T-helper 1 cell treated with Interleukin-12 subunit alpha and Interleukin-12 subunit beta and Interleukin-4 antibody, amounts not matched to agents 30 ng/mL and 1 ng/mL, for 36 hours (primary cell): ENCODE measurements around the gene KPNA1. TPM values are rescaled to one million over a fixed set of nuclear protein-coding genes. Genes with fewer than 3 reads are reported as not detected.

Source experiments
- intact Hi-C: fragments of 100-400 bp; cut with micrococcal nuclease; formaldehyde crosslinking; loops from one replicate; pipeline ENCODE4 v1.15.1; 2024
- total RNA-seq: library from RNA; stranded (reverse); gene quantifications from 2 replicates; pipeline ENCODE4 v1.2.3, GENCODE V29; 2022

The KPNA1 gene
- 67.4 and 68.7 TPM in 2 replicates for total RNA-seq

DNA sequence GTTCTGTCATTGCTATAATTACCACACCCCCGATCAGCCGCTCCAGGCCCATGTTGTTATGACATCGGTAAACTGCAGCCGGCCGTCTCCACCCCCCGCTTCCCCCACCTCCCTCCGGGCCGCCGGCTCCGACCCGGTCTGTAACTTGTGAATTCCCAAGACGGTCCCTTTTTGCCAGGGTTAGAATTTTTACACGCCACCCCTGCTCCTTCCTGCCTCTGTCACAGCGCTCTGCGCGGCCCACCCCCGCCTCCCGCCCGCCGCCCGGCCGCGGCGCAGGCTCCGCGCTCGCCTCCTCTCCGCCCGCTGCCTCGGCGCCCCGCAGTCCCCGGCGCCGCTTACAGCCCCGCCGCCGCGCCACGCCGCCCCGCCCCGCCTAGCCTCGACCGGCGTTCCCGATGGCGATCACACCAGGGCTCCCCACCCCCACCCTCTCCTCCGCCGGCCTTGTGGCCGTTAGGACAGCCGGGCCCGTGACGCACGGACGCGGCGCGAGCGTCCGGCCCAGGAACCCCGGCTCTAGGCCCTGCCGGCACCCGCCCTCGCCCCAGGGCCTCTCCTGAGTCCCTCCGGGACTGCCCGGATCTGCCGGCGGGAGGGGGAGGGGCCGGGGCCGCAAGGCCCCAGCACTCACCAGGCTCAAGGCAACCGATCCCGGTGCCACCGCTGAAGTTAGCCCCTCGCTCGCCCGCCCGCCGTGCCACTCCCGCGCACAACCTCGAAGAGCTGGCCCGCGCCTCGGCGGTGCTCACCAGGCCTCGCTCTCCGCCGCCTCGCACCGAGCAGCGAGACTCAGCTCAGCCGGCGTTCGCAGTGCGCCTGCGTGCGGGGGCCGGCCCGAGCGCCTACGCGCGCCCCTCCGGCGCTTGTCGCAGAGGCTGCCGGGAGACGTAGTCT is at the start of gene KPNA1:
KPNA1 (minus strand) TSS at position 817 of the 897 bp plus-strand sequence. CDS start 18,374 bp downstream, outside the sequence.
- intact Hi-C loops: loop anchor here (1.0 to 10.0 kb wide), 17 partner anchors 16 to 1920 kb away; partner anchors contain the start of genes DTX3L, EAF2, FAM162A and GOLGB1

DNA sequence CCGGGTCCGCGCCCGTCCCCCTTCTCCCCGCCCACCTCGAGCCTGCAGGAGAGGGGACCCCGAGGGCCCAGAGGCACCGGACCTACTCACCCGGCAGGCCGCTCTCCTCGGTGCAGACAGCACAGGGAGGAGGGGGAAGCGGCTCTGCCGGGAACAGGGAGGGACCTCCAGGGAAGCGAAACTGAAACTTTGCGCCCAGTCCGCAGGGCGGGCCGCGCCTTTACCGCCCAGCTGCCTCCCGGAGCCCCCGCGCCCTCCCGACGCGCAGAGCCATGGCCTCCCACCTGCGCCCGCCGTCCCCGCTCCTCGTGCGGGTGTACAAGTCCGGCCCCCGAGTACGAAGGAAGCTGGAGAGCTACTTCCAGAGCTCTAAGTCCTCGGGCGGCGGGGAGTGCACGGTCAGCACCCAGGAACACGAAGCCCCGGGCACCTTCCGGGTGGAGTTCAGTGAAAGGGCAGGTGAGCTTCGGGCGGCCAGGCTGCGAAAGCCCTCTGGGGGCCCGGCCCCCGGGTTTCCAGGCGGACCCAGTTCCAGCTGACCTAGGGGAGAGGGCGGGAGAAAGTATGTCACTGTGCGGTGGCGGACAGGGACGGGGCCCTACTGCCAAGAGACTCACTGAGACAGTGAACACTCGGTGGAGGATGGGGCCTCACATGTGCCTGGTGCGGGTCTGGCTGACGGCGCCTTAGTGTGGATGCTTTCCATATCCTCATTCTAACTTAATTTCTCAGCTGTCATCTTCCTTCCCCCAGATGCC is 49.6 kb upstream of the KPNA1 start, which contains the start of the genes DTX3L and PARP9:
DTX3L (plus strand) TSS at position 184 of the 758 bp plus-strand sequence; CDS start at position 273, 89 bp downstream.
PARP9 (minus strand) TSS at position 146 of the 758 bp plus-strand sequence. CDS start 4,680 bp downstream, outside the sequence.
- intact Hi-C loops: loop anchor here (1.0 to 10.0 kb wide), 11 partner anchors 13 to 1018 kb away; partner anchors contain the start of genes EAF2, GOLGB1, HSPBAP1 and IQCB1

- intact Hi-C loops: loop anchor here (1.0 to 10.0 kb wide), 11 partner anchors 14 to 1017 kb away; partner anchors contain the start of genes EAF2, GOLGB1, HSPBAP1 and IQCB1
These were observed 48.9 kb upstream of the KPNA1 start for GRCh38 chr3:122563717-122564025.

DNA sequence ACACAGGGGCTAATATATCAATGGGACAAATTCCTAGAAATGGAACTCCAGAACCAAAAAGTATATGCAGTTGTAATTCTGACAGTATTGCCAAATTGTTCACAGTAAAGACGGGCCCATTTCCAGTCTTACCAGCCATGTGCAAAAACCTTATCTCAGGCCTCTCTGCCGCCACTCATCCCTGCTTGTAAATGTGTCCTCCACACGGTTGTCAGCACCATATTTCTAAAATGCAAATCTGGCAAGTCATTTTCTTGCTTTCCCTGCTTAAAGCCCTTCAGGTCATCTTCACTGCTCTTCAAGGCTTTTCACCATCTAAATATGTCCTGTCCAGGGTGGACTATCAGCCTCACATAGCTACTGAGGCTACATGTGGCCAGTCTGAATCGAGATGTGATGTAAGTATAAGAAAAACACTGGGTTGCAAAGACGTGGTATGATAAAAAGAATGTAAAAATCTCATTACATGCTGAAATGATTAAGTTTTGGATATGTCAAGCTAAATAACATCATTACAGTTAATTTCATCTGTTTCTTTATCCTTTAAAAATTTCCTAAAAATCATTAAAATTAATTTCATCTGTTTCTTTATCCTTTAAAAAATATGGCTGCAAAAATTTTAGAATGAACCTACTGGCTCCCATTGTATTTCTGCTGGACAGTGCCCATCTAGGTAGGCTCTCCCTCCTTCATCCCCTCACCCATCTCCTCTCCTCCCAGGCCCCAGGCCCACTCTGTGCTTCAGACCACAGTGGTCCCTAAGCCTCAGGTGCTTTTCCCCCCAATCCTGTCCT is 48.4 kb upstream of the KPNA1 start:
- intact Hi-C loops: loop anchor here (10.0 kb wide), 1 partner anchor 642 kb away; the partner anchor contains the start of gene SEC22A

DNA sequence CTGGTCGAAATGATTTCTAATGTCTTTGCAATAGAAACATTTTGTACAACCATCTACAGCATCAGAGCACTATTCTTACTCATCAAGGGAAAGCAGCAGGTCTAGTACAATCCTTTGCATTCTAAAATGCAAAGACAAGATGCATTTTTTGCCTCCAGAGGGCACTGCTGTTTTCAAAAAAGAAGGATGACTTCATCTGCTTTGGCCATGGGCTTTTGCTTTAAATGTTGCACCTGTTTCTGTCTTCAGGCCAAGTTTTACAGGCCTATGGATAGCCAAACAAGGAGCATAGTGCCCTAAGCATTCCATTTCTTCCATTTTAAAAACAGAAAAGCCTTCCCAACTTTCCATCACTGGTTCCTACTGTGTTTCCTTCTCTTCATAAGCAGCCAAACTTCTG is 45.9 kb upstream of the KPNA1 start:
- intact Hi-C loops: loop anchor here (1.0 to 10.0 kb wide), 4 partner anchors 50 to 1014 kb away; partner anchors contain the start of gene SEC22A

- intact Hi-C loops: loop anchor here (1.0 to 10.0 kb wide), 4 partner anchors 50 to 1014 kb away; partner anchors contain the start of gene SEC22A
These were observed 45.2 kb upstream of the KPNA1 start for GRCh38 chr3:122559906-122560305.

GRCh38 chr3:122558605-122559004 is 43.9 kb upstream of the KPNA1 start:
- intact Hi-C loops: no loop called here

DNA sequence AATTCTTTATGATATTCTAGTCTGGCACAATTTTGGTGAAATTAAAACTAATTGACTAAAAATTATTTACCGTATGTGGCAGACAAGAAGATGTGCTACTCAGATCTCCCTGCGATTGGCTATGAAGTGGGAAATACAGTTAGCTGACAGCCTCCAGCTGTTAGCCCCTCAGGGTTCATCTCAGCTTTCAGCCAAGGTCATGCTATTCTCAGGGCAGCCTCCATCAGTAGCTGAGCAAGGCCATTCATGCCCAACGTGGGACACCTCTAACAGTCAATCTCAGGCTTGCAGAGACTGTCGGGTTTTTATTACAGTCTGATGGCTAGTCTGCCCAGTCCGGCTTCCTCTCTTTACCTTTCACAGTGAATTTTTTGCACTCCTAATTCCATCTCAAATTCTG is 42.6 kb upstream of the KPNA1 start:
- intact Hi-C loops: no loop called here

DNA sequence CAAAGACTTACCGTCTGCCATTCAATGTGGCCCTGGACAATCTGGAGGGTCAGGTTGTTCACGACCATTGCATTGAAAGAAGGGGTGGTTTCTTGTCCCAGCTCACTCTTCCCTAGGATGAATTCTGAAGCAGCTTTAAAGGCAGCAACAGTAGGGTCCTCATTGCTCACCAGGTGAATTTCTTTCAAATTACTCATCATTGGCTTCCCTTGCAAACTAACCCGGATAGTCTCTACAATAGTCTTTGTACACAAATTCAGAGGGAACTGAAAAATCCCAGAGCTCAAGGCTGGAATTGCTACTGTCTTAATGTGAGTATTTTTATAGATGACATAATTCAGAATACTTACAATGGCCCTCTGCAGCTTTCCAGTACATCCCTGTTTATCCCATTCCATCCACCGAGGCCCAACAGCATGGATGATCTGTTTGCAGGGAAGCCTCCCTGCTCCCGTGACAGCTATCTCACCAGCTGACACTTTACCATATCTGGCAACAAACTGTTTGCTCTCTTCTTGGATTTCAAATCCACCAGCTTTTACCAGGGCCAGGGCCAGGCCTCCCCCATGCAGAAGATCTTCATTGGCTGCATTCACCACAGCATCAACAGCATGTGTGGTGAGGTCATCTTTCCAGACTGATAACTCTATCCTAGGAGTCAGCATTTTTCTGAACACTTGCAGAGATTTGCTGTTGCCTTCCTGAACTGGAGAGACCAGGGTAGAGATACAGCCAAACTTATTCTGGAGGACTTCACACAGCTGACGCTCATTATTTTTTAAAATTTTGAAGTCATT is 40.7 kb upstream of the KPNA1 start:
- intact Hi-C loops: no loop called here

DNA sequence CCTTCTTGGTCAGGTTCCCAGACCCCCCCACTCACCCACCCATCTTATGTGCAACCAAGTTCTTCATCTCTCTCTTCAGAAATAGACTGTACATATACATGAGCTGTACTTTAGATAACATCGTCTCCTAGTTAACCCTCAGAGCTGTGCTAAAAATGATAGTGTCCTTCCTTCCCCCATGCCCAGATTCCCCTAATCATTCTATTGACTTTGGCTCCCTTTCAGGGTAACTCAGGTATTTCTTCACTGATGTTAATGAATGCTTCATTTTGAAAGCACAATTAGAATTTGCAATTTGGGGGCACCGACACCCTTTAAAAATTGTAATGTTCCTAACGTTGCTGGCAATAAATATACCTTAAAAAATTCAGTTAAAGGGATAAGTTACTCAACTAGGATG is 38.4 kb upstream of the KPNA1 start:
- intact Hi-C loops: no loop called here

GRCh38 chr3:122548619-122549018 is 33.9 kb upstream of the KPNA1 start:
- intact Hi-C loops: no loop called here

DNA sequence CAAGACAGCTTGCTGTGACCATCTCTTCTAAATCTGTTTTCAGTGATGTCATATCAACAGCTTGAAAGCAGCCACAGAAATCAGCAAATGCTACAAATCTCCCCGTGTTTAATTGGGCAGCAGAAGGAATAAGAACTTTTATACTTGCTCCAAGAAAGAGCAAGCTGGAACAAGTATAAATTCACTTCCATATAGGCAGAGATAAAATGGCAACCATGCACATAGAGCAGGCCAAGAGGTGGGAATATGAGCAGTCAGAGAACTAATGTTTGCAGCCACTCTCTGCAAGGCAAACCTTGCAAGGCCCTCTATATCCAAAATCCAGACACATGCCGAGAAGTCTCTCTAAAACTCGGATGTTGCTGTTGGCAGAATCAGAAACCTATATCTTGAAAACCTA is 33.3 kb upstream of the KPNA1 start:
- intact Hi-C loops: no loop called here

DNA sequence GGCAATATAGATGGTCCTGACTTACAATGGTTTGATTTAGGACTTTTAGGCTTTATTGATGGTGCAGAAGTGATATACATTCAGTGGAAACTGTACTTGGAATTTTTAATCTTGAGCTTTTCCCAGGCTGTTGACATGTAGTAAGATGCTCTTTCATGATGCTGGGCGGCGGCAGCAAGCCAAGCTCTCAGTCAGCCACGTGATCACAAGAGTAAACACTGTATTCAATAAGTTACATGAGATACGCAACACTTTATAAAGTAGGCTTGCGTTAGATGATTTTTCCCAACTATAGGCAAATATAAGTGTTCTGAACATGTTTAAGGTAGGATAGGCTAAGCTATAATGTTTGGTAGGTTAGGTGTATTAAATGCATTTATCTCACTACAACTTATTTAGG is 31.4 kb upstream of the KPNA1 start:
- intact Hi-C loops: no loop called here

DNA sequence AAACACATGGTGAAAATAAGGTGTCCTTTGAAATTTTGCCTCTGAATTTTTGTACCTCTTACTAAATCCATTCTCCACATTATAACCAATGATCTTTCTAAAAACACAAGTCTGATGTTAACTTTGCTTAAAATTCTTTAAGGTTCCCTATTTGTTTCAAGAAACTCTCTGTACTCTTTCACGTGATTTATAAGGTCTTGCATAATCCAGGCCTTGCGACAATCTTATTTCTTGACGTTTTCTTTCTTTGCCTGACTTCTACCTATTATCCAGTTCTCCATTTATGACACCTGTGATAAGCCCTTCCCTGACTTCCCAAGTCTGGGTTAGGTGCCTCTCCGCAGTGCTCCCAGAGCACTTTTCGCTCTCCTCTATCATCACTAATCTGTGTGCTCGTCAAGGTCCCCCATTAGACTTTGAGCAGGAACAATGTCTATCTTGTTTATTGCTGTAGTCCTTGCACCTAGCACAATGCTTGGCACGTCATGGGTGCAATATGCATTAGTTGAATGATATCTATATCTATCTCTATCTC is 24.3 kb upstream of the KPNA1 start:
- intact Hi-C loops: no loop called here

DNA sequence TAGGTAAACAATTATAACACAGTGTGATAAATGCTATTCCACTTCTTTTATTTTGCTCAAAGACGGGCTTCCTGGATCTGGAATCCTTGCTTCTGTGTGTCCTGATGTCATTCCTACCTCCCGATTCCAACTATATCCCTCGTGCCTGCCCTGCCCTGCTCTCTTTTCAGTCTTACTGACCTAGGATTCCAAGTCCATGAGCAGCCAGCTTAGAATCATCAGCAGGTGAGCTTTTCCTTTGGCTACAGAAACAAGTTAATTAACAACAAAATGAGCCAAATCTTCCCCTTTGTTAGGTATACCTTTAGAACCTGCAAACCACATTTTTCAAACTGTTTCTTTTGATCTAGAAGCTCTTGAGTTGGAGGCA is 21.9 kb upstream of the KPNA1 start:
- intact Hi-C loops: no loop called here

- intact Hi-C loops: loop anchor here (2.0 kb wide), 2 partner anchors 15 to 143 kb away; no protein-coding TSS in a partner anchor
These were observed 21.4 kb upstream of the KPNA1 start for GRCh38 chr3:122535964-122536631.

DNA sequence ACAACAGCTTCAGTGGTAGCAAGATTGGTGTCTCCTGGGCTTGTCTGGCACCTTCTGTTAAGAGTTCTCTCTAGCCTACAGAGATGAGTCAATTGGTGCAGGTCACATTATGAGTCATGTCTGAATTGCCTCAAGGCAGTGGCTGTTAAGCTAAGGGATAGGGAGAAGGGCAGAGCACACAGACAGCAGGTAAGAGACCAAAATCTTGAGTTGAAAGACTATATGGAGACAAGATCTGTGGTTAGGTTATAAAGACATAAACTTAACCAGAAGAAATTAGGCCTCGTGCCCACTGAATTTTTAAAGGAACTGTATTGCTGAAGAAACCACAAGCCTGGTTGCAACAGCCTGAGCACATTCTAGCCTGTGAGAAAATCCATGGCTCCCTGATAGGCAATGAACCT is 19.2 kb upstream of the KPNA1 start:
- intact Hi-C loops: loop anchor here (1.0 to 5.0 kb wide), 8 partner anchors 17 to 988 kb away; partner anchors contain the start of genes KPNA1 and WDR5B

- intact Hi-C loops: loop anchor here (1.0 to 5.0 kb wide), 2 partner anchors 76 to 77 kb away; no protein-coding TSS in a partner anchor
These were observed 18.7 kb upstream of the KPNA1 start for GRCh38 chr3:122533480-122533879.

DNA sequence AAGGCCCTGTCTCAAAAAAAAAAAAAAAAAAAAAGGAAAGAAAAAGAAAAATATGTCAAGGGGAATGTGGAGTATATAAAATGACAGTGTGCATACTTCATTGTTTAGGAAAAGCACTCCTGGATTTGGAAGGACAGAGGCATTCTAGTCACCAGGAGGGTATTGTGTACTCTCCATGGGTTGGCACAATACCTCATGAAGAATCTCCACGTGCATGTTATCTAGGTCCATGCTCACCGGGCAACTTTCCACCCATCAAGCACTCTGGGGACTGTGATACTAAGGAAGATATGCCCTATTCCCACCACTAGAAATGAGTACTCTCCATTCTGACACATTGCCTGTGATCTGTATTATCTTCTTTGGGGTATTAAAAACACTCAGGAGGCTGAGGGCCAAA is 15.4 kb upstream of the KPNA1 start:
- intact Hi-C loops: loop anchor here (5.0 kb wide), 1 partner anchor 73 kb away; no protein-coding TSS in a partner anchor
